ENCODE measurements around the gene SFI1. TPM values are rescaled to one million over a fixed set of nuclear protein-coding genes. Genes with fewer than 3 reads are reported as not detected.

Gene SFI1
- total RNA-seq, 1 experiment from 2014 or later, result 53.1 TPM

GRCh38 chr22:31650391-31650790 is 154.1 kb downstream of the SFI1 start:
- Histone ChIP-seq H3K9ac (ENCODE audit: low read length) (no peak overlapping the region), H2AFZ (ENCODE audit: low read depth, low read length, poor library complexity, severe bottlenecking) (no peak overlapping the region), H3K9me3 (ENCODE audit: control insufficient read depth in 1 of 2, insufficient read depth in 1 of 2, low read depth in 1 of 2, low read length in 2 of 2) (no peaks in the 10 kb centered on the region), H3K27ac (ENCODE audit: low read depth, low read length) (no peak overlapping the region), H3K4me3 (replicated peaks in 1 of 2; ENCODE audit: low read depth in 1 of 2, low read length in 2 of 2) (no peak overlapping the region), H3K36me3 (ENCODE audit: control insufficient read depth in 1 of 2, insufficient read depth in 2 of 2, low read length in 2 of 2) (peaks cover 4 to 6% of the 10 kb centered on the region in 2 experiments; a peak in 2 of 4 replicates), H3K79me2 (ENCODE audit: insufficient read depth, low read length) (peaks cover 76% of the 10 kb centered on the region), H3K9me2 (ENCODE audit: insufficient read depth) (no peaks in the 10 kb centered on the region), H4K20me1 (ENCODE audit: insufficient read depth) (peaks cover 4% of the 10 kb centered on the region; the same call in 1 of the 2 replicates), H3K27me3 (ENCODE audit: insufficient read depth, low read length) (no peaks in the 10 kb centered on the region), H3K4me1 (ENCODE audit: control insufficient read depth in 1 of 2, insufficient read depth in 2 of 2, low read length in 2 of 2) (peaks cover 31 to 81% of the 10 kb centered on the region in 2 experiments), H3K4me2 (ENCODE audit: low read length) (no peak overlapping the region)
- CTCF ChIA-PET, result no interaction called here
- TF ChIP-seq POLR2AphosphoS5 (IDR thresholded peaks at IDR 0.05; ENCODE audit: low read depth, low read length), result no peak
- no peak for TF ChIP-seq RAD21 (IDR thresholded peaks at IDR 0.05; ENCODE audit: low read depth)
- TF ChIP-seq ELF1 (IDR thresholded peaks at IDR 0.05; ENCODE audit: borderline replicate concordance, low read depth), result no peak
- no peak for TF ChIP-seq MAX (IDR thresholded peaks at IDR 0.05)
- TF ChIP-seq SRF (IDR thresholded peaks at IDR 0.05; ENCODE audit: low read depth), result no peak
- TF ChIP-seq JUND (IDR thresholded peaks at IDR 0.05), result no peak
- TF ChIP-seq, protein P1, sequence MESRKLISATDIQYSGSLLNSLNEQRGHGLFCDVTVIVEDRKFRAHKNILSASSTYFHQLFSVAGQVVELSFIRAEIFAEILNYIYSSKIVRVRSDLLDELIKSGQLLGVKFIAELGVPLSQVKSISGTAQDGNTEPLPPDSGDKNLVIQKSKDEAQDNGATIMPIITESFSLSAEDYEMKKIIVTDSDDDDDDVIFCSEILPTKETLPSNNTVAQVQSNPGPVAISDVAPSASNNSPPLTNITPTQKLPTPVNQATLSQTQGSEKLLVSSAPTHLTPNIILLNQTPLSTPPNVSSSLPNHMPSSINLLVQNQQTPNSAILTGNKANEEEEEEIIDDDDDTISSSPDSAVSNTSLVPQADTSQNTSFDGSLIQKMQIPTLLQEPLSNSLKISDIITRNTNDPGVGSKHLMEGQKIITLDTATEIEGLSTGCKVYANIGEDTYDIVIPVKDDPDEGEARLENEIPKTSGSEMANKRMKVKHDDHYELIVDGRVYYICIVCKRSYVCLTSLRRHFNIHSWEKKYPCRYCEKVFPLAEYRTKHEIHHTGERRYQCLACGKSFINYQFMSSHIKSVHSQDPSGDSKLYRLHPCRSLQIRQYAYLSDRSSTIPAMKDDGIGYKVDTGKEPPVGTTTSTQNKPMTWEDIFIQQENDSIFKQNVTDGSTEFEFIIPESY (IDR thresholded peaks at IDR 0.05; ENCODE audit: extremely low read depth, insufficient replicate concordance, low read length), result no peak
- no peak for TF ChIP-seq REST (IDR thresholded peaks at IDR 0.05; ENCODE audit: low read depth)
- TF ChIP-seq ATF3 (IDR thresholded peaks at IDR 0.05), result no peak
- TF ChIP-seq SP1 (IDR thresholded peaks at IDR 0.05; ENCODE audit: low read depth), result no peak
- no peak for TF ChIP-seq EGR1 (IDR thresholded peaks at IDR 0.05; ENCODE audit: low read depth)
- no peak for TF ChIP-seq EZH2phosphoT487 (IDR thresholded peaks at IDR 0.05; ENCODE audit: borderline replicate concordance)
- TF ChIP-seq FOSL1 (IDR thresholded peaks at IDR 0.05; ENCODE audit: low read depth), result no peak
- BruUV-seq (replicated peaks), result no TSS peak
- ATAC-seq, result no peak
- no peak for DNase-seq (ENCODE audit: low read depth, low spot score)
- POLR2A ChIA-PET, result interaction anchor here (1.4 kb wide), 1 partner anchor 12 kb away, joined by 3 read pairs; the partner anchor contains the start of gene PISD
- intact Hi-C loops (cut with micrococcal nuclease), result no loop called here
- RAD21 ChIA-PET (ENCODE audit: low non-redundant PET in 1 of 2, low total read pairs in 2 of 2, uncharacterized antibody in 2 of 2, unreplicated experiment in 2 of 2), result no interaction called here

Data from HCT116 (cell line).